RKO (cell line): Measurements from ENCODE around the gene NSG2.
"Not testable (repeated sequence)": the region's sequence is repeated elsewhere in the genome, so short reads cannot be mapped to it uniquely, and the experiment has no call there.

Experiments used
- DNase-seq: peaks from one replicate; pipeline ENCODE4 v3.0.0-alpha.2; 2016; ENCODE audit warnings: low spot score

The NSG2 gene

GRCh38 chr5:174102574-174102973 is 57.1 kb downstream of the NSG2 start:
- DNase-seq = not testable (repeated sequence)

- DNase-seq = no peak
These were observed 61.6 kb downstream of the NSG2 start for GRCh38 chr5:174106997-174107655.

- no peak for DNase-seq
These were observed 63.2 kb downstream of the NSG2 start for GRCh38 chr5:174108745-174109144.

GRCh38 chr5:174109698-174110260 is 64.3 kb downstream of the NSG2 start:
- no peak for DNase-seq

GRCh38 chr5:174110310-174110709 is 64.8 kb downstream of the NSG2 start:
- no peak for DNase-seq

GRCh38 chr5:174111287-174111973 is 65.9 kb downstream of the NSG2 start:
- no peak for DNase-seq

- DNase-seq = no peak
These were observed 69.7 kb downstream of the NSG2 start for GRCh38 chr5:174115226-174115625.

- no peak for DNase-seq
These were observed 73.4 kb downstream of the NSG2 start for GRCh38 chr5:174118823-174119467.

- no peak for DNase-seq
These were observed 74.0 kb downstream of the NSG2 start for GRCh38 chr5:174119468-174119881.

GRCh38 chr5:174120401-174121005 is 75.0 kb downstream of the NSG2 start:
- DNase-seq = no peak

- no peak for DNase-seq
These were observed 89.0 kb downstream of the NSG2 start for GRCh38 chr5:174134545-174134944.

GRCh38 chr5:174139623-174140022 is 94.1 kb downstream of the NSG2 start:
- no peak for DNase-seq

GRCh38 chr5:174140452-174141020 is 95.0 kb downstream of the NSG2 start:
- DNase-seq = no peak

GRCh38 chr5:174141398-174141797 is 95.9 kb downstream of the NSG2 start:
- no peak for DNase-seq

GRCh38 chr5:174145091-174145490 is 99.6 kb downstream of the NSG2 start:
- DNase-seq = no peak

- DNase-seq = peak; percentile 36
These were observed 100.3 kb downstream of the NSG2 start for GRCh38 chr5:174145821-174146220.

- DNase-seq = no peak
These were observed 101.0 kb downstream of the NSG2 start for GRCh38 chr5:174146556-174146955.

- not testable (repeated sequence) for DNase-seq
These were observed 101.5 kb downstream of the NSG2 start for GRCh38 chr5:174147012-174147411.

- DNase-seq = no peak
These were observed 102.0 kb downstream of the NSG2 start for GRCh38 chr5:174147551-174147950.

GRCh38 chr5:174148721-174149120 is 103.2 kb downstream of the NSG2 start:
- DNase-seq = no peak

- no peak for DNase-seq
These were observed 103.9 kb downstream of the NSG2 start for GRCh38 chr5:174149426-174149825.

- DNase-seq = no peak
These were observed 104.5 kb downstream of the NSG2 start for GRCh38 chr5:174149989-174150388.
